ENCODE data around the gene ZMYND15. TPM values are rescaled to one million over a fixed set of nuclear protein-coding genes. Genes with fewer than 3 reads are reported as not detected.

The ZMYND15 gene
- total RNA-seq, 1 donor from 2014 or later = not detected

- peaks cover 2% of the 10 kb centered on the region for H3K27me3 Mint-ChIP-seq (ENCODE audit: unreplicated experiment)
- H3K27ac Mint-ChIP-seq (ENCODE audit: unreplicated experiment) = peak overlapping the region; percentile 6
- no peak for DNase-seq (ENCODE audit: low spot score)
- no peak overlapping the region for H3K4me3 Mint-ChIP-seq (ENCODE audit: unreplicated experiment)
- no peaks in the 10 kb centered on the region for H3K36me3 Mint-ChIP-seq (ENCODE audit: low read depth, unreplicated experiment)
- TF ChIP-seq CTCF (IDR thresholded peaks at IDR 0.05; ENCODE audit: unreplicated experiment) = no peak
- H3K4me1 Mint-ChIP-seq (ENCODE audit: unreplicated experiment) = peaks cover 3% of the 10 kb centered on the region
- no peaks in the 10 kb centered on the region for H3K9me3 Mint-ChIP-seq (ENCODE audit: unreplicated experiment)
These were observed 25.0 kb downstream of the ZMYND15 start for GRCh38 chr17:4764595-4764994.

GRCh38 chr17:4766201-4766600 lies 26.6 kb downstream of the ZMYND15 start:
- H3K27me3 Mint-ChIP-seq (ENCODE audit: unreplicated experiment) = no peaks in the 10 kb centered on the region
- H3K27ac Mint-ChIP-seq (ENCODE audit: unreplicated experiment) = no peak overlapping the region
- no peak for DNase-seq (ENCODE audit: low spot score)
- peaks cover 3% of the 10 kb centered on the region for H3K4me1 Mint-ChIP-seq (ENCODE audit: unreplicated experiment)
- H3K9me3 Mint-ChIP-seq (ENCODE audit: unreplicated experiment) = no peaks in the 10 kb centered on the region
- H3K36me3 Mint-ChIP-seq (ENCODE audit: low read depth, unreplicated experiment) = no peaks in the 10 kb centered on the region
- H3K4me3 Mint-ChIP-seq (ENCODE audit: unreplicated experiment) = no peak overlapping the region
- no peak for TF ChIP-seq CTCF (IDR thresholded peaks at IDR 0.05; ENCODE audit: unreplicated experiment)

DNA sequence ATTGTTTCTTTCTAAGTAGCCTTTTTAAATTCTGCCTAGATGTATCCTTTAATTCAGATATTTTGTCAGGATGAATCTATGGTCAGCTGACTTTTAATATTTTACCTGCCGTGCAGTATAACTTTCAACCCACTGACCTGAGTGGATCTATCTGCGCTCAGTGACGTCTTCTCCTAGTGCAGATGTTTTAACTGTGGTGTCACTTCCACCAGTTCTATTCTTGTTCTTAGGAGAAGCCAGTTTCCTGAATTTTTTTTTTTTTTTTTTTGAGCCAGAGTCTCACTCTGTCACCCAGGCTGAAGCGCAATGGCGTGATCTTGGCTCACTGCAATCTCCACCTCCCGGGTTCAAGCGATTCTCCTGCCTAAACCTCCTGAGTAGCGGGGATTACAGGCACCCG lies 27.1 kb downstream of the ZMYND15 start:
- no peak overlapping the region for H3K27ac Mint-ChIP-seq (ENCODE audit: unreplicated experiment)
- H3K27me3 Mint-ChIP-seq (ENCODE audit: unreplicated experiment) = no peaks in the 10 kb centered on the region
- no peaks in the 10 kb centered on the region for H3K9me3 Mint-ChIP-seq (ENCODE audit: unreplicated experiment)
- no peaks in the 10 kb centered on the region for H3K36me3 Mint-ChIP-seq (ENCODE audit: low read depth, unreplicated experiment)
- TF ChIP-seq CTCF (IDR thresholded peaks at IDR 0.05; ENCODE audit: unreplicated experiment) = no peak
- DNase-seq (ENCODE audit: low spot score) = no peak
- H3K4me1 Mint-ChIP-seq (ENCODE audit: unreplicated experiment) = peaks cover 3% of the 10 kb centered on the region
- no peak overlapping the region for H3K4me3 Mint-ChIP-seq (ENCODE audit: unreplicated experiment)

GRCh38 chr17:4768298-4768697 lies 28.7 kb downstream of the ZMYND15 start:
- no peak for DNase-seq (ENCODE audit: low spot score)
- Mint-ChIP-seq H3K9me3 (ENCODE audit: unreplicated experiment) (no peaks in the 10 kb centered on the region), H3K4me1 (ENCODE audit: unreplicated experiment) (no peaks in the 10 kb centered on the region), H3K27ac (ENCODE audit: unreplicated experiment) (no peak overlapping the region), H3K4me3 (ENCODE audit: unreplicated experiment) (no peak overlapping the region), H3K36me3 (ENCODE audit: low read depth, unreplicated experiment) (no peaks in the 10 kb centered on the region), H3K27me3 (ENCODE audit: unreplicated experiment) (no peaks in the 10 kb centered on the region)
- no peak for TF ChIP-seq CTCF (IDR thresholded peaks at IDR 0.05; ENCODE audit: unreplicated experiment)

DNA sequence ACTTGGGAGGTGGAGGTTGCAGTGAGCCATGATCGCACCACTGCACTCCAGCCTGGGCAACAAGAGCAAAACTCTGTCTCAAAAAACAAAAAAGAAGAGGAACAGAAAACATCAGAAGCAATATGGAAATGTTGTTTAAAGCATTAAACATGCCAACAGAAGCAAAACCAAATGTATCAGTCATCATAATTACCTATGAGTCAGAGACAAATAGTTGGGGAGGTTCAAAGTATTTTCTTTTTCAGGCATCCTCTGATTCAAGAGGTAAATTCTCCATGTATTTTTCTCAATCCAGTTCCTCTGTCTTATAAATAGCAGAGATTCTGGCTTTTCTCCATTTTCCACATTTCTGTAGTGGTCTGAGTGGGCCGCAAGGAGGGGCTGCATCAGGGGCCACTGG lies 30.0 kb downstream of the ZMYND15 start:
- TF ChIP-seq CTCF (IDR thresholded peaks at IDR 0.05; ENCODE audit: unreplicated experiment) = no peak
- Mint-ChIP-seq H3K36me3 (ENCODE audit: low read depth, unreplicated experiment) (no peaks in the 10 kb centered on the region), H3K4me3 (ENCODE audit: unreplicated experiment) (no peak overlapping the region), H3K9me3 (ENCODE audit: unreplicated experiment) (no peaks in the 10 kb centered on the region), H3K27ac (ENCODE audit: unreplicated experiment) (no peak overlapping the region), H3K4me1 (ENCODE audit: unreplicated experiment) (no peaks in the 10 kb centered on the region), H3K27me3 (ENCODE audit: unreplicated experiment) (no peaks in the 10 kb centered on the region)
- DNase-seq (ENCODE audit: low spot score) = no peak
